ENCODE measurements around the gene MYO3B.

Gene MYO3B

GRCh38 chr2:170213651-170214050, 35.7 kb downstream of the MYO3B start:
- DNase-seq = no peak

GRCh38 chr2:170214309-170214948, 36.5 kb downstream of the MYO3B start:
- no peak for DNase-seq

- no peak for DNase-seq
Observed at GRCh38 chr2:170215021-170215420, 37.1 kb downstream of the MYO3B start.

GRCh38 chr2:170216428-170216827, 38.5 kb downstream of the MYO3B start:
- DNase-seq = no peak

- DNase-seq = no peak
Observed at GRCh38 chr2:170216981-170217380, 39.0 kb downstream of the MYO3B start.

GRCh38 chr2:170217778-170218251, 39.9 kb downstream of the MYO3B start:
- DNase-seq = no peak

GRCh38 chr2:170218456-170218855, 40.5 kb downstream of the MYO3B start:
- no peak for DNase-seq

GRCh38 chr2:170218931-170219330, 41.0 kb downstream of the MYO3B start:
- DNase-seq = no peak

GRCh38 chr2:170221317-170222288, 43.7 kb downstream of the MYO3B start:
- no peak for DNase-seq

- no peak for DNase-seq
Observed at GRCh38 chr2:170222298-170222697, 44.4 kb downstream of the MYO3B start.

- no peak for DNase-seq
Observed at GRCh38 chr2:170222842-170223241, 44.9 kb downstream of the MYO3B start.

- DNase-seq = no peak
Observed at GRCh38 chr2:170224692-170225294, 46.8 kb downstream of the MYO3B start.

GRCh38 chr2:170226216-170226615, 48.3 kb downstream of the MYO3B start:
- no peak for DNase-seq

- no peak for DNase-seq
Observed at GRCh38 chr2:170227507-170227947, 49.6 kb downstream of the MYO3B start.

GRCh38 chr2:170227951-170228350, 50.0 kb downstream of the MYO3B start:
- DNase-seq = no peak

- no peak for DNase-seq
Observed at GRCh38 chr2:170228429-170228828, 50.5 kb downstream of the MYO3B start.

- no peak for DNase-seq
Observed at GRCh38 chr2:170229125-170229524, 51.2 kb downstream of the MYO3B start.

GRCh38 chr2:170229744-170230143, 51.8 kb downstream of the MYO3B start:
- DNase-seq = no peak

GRCh38 chr2:170235860-170236679, 58.1 kb downstream of the MYO3B start:
- no peak for DNase-seq

GRCh38 chr2:170236680-170237047, 58.7 kb downstream of the MYO3B start:
- no peak for DNase-seq

- no peak for DNase-seq
Observed at GRCh38 chr2:170237572-170238120, 59.7 kb downstream of the MYO3B start.

- no peak for DNase-seq
Observed at GRCh38 chr2:170238776-170239175, 60.8 kb downstream of the MYO3B start.

Measured in activated gamma-delta T cell treated with Interleukin-2 at 50 U/mL for 16 hours (primary cell).